ENCODE results near the gene HYAL3.

The HYAL3 gene

DNA sequence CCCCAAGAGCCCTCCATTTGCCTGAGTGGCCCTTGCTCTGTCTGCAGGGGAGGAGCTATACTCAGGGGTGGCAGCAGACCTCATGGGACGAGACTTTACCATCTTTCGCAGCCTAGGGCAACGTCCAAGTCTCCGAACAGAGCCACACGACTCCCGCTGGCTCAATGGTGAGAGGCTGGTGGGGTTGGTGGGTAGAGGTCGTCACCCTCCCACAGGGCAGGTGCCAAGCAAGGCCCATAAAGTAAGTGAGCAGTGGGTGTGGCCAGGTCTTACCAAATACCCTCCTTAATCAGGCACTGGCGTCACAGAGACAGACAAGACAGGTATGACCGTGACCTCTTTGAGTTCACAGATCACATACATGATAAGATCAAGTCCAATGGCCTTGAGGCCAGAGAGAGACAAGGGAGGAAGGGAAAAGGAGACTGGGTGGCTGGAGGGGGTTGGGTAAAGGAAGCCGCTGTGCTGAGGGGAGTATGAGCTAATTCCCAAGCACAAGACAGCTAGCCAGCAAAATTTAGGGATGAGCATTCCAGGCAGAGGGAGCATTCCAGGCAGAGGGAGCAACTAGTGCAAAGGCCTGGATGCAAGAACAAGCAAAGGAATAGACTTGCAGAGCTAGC is 27.8 kb downstream of the HYAL3 start:
- Histone ChIP-seq H3K9ac (peak overlapping the region; percentile 81), H3K4me1 (peaks cover 66% of the 10 kb centered on the region)
- TF ChIP-seq, protein P1, sequence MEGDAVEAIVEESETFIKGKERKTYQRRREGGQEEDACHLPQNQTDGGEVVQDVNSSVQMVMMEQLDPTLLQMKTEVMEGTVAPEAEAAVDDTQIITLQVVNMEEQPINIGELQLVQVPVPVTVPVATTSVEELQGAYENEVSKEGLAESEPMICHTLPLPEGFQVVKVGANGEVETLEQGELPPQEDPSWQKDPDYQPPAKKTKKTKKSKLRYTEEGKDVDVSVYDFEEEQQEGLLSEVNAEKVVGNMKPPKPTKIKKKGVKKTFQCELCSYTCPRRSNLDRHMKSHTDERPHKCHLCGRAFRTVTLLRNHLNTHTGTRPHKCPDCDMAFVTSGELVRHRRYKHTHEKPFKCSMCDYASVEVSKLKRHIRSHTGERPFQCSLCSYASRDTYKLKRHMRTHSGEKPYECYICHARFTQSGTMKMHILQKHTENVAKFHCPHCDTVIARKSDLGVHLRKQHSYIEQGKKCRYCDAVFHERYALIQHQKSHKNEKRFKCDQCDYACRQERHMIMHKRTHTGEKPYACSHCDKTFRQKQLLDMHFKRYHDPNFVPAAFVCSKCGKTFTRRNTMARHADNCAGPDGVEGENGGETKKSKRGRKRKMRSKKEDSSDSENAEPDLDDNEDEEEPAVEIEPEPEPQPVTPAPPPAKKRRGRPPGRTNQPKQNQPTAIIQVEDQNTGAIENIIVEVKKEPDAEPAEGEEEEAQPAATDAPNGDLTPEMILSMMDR (IDR thresholded peaks at IDR 0.05), result no peak

DNA sequence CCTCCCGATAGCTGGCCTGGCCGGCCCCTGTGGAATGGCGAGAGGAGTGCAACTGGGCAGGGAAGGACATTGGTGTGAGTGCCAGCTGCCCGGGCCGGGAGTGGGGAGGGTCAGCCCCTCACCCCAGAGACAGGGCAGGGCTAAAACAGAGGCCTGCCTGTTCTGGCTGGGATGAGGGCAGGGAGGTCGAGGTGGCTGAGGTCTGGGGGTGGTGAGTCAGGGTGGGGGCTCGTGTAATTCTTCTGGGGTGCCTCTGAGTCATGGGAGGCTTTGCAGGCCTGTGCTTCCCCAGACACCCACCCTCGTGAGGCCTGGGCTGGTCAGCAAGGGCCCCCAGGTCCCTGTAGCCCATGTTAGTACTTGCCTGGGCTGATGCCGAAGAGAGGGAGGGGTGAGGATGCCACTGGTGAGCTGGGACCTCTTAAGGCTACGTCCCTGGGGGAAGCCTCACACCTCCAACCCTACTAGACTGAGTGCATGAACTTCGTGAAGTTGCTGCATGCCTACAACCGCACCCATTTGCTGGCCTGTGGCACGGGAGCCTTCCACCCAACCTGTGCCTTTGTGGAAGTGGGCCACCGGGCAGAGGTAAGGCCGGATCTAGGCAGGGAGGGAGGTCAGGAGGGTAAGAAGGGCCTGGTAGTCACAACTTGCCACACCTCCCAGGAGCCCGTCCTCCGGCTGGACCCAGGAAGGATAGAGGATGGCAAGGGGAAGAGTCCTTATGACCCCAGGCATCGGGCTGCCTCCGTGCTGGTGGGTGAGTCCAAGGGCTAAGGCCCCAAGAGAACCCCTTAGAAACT is 28.6 kb downstream of the HYAL3 start:
- peak overlapping the region; percentile 63 for H3K4me2 ChIP-seq (ENCODE audit: low read length)
- TF ChIP-seq, protein P1 (IDR thresholded peaks at IDR 0.05), result no peak
- H3K36me3 ChIP-seq (ENCODE audit: control insufficient read depth, insufficient read depth, low read length), result no peaks in the 10 kb centered on the region
- peak overlapping the region; percentile 85 for H2AFZ ChIP-seq
- peak overlapping the region; percentile 39 for H3K4me3 ChIP-seq (ENCODE audit: low read depth, low read length)
- peak overlapping the region; percentile 98 for H3K27ac ChIP-seq
- H3K79me2 ChIP-seq, result peaks cover 10% of the 10 kb centered on the region
- peaks cover 74% of the 10 kb centered on the region for H3K4me1 ChIP-seq
- H3K9me3 ChIP-seq (ENCODE audit: control insufficient read depth, low read length), result no peaks in the 10 kb centered on the region
- H3K9ac ChIP-seq, result peak overlapping the region; percentile 81
- H3K27me3 ChIP-seq (ENCODE audit: control insufficient read depth, insufficient read depth, low read length), result no peaks in the 10 kb centered on the region

More for the DNA sequence above, 27.8 kb downstream of the HYAL3 start:
- H3K36me3 ChIP-seq (ENCODE audit: control insufficient read depth, insufficient read depth, low read length), result no peaks in the 10 kb centered on the region
- H2AFZ ChIP-seq, result peak overlapping the region; percentile 85
- no peaks in the 10 kb centered on the region for H3K27me3 ChIP-seq (ENCODE audit: control insufficient read depth, insufficient read depth, low read length)
- H3K4me3 ChIP-seq (ENCODE audit: low read depth, low read length), result peak overlapping the region; percentile 39
- no peaks in the 10 kb centered on the region for H3K9me3 ChIP-seq (ENCODE audit: control insufficient read depth, low read length)
- H3K79me2 ChIP-seq, result peaks cover 10% of the 10 kb centered on the region
- H3K4me2 ChIP-seq (ENCODE audit: low read length), result peak overlapping the region; percentile 63
- peak overlapping the region; percentile 98 for H3K27ac ChIP-seq

DNA sequence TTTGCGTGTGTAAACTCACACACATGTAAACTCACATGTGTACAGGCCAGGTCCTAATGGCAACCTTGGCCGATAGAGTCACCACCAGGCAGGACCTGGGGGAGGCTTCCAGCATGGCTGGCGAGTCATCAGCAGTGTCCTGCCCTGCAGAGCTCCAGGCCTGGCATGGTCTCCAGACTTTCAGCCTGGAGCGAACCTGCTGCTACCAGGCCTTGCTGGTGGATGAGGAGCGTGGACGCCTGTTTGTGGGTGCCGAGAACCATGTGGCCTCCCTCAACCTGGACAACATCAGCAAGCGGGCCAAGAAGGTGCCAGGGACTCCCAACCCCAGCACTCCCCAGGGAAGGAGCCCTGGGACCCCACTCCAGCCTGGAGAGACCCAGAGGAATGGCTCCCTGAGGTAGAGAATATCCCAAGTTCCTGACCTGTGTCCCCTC is 29.2 kb downstream of the HYAL3 start:
- Histone ChIP-seq H3K36me3 (ENCODE audit: control insufficient read depth, insufficient read depth, low read length) (no peaks in the 10 kb centered on the region), H3K27me3 (ENCODE audit: control insufficient read depth, insufficient read depth, low read length) (no peaks in the 10 kb centered on the region), H3K4me2 (ENCODE audit: low read length) (peak overlapping the region; percentile 63), H3K4me3 (ENCODE audit: low read depth, low read length) (no peak overlapping the region), H3K4me1 (peaks cover 81% of the 10 kb centered on the region), H3K9me3 (ENCODE audit: control insufficient read depth, low read length) (no peaks in the 10 kb centered on the region), H2AFZ (no peak overlapping the region), H3K9ac (no peak overlapping the region), H3K79me2 (peaks cover 10% of the 10 kb centered on the region), H3K27ac (peak overlapping the region; percentile 98)
- TF ChIP-seq, protein P1 (IDR thresholded peaks at IDR 0.05), result no peak

DNA sequence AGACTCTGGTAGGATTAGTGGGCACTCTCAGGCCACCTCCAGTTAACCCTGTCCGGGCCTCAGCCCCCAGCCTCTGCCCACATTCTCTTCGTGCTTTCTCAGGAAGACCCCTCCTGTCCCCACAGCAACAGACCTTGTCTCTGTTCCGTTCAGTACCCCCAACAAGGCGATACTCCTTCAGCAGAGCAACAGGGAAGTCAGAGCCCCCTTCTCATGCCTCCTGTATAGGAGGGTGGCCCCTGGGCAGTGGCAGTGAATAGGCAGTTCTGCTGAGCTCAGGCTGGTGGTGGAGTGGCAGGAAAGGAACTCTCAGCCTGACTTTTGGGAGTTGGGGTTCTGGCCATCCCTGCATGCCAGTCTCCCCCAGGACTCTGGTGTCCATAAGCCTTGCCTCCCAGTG is 29.7 kb downstream of the HYAL3 start:
- peak overlapping the region; percentile 38 for H3K4me3 ChIP-seq (ENCODE audit: low read depth, low read length)
- H3K9ac ChIP-seq, result peak overlapping the region; percentile 35
- TF ChIP-seq, protein P1 (IDR thresholded peaks at IDR 0.05), result no peak
- no peaks in the 10 kb centered on the region for H3K36me3 ChIP-seq (ENCODE audit: control insufficient read depth, insufficient read depth, low read length)
- peaks cover 84% of the 10 kb centered on the region for H3K4me1 ChIP-seq
- no peaks in the 10 kb centered on the region for H3K27me3 ChIP-seq (ENCODE audit: control insufficient read depth, insufficient read depth, low read length)
- H3K9me3 ChIP-seq (ENCODE audit: control insufficient read depth, low read length), result no peaks in the 10 kb centered on the region
- H3K27ac ChIP-seq, result peak overlapping the region; percentile 98
- H3K79me2 ChIP-seq, result peaks cover 10% of the 10 kb centered on the region
- H3K4me2 ChIP-seq (ENCODE audit: low read length), result peak overlapping the region; percentile 63
- H2AFZ ChIP-seq, result peak overlapping the region; percentile 41

Measured in parathyroid adenoma (tissue), 2 donors.